Pancreas (tissue), 10 donors: Measurements from ENCODE around the gene ESAM. TPM values are rescaled to one million over a fixed set of nuclear protein-coding genes. Genes with fewer than 3 reads are reported as not detected.

Source experiments
- ATAC-seq, 4 donors: fragments of 200-7000 bp; cut with Tn5 transposase; one replicate each; pipeline versions ENCODE4 v1.8.0 to v1.9.1; 2020; ENCODE audit warnings: mild to moderate bottlenecking in 4 of 4, moderate library complexity in 4 of 4
- DNase-seq, 6 donors: peaks; one replicate each; pipeline ENCODE4 v3.0.0-alpha.2; 2020
- FAIRE-seq: peaks from 2 replicates; lab custom pipeline; 2012; peaks lifted over from hg19 to GRCh38; lab: Jason Lieb, UNC
- H3K27ac ChIP-seq, 4 donors: fragments of 200-600 bp; sonication (generic); 1 replicate in 3 of 4; 2 replicates in 1 of 4; pipeline versions ENCODE4 v1.5.0 to v1.8.0; 2020
- H3K27me3 ChIP-seq, 4 donors: fragments of 200-600 bp; one replicate each; pipeline ENCODE4 v1.8.0; 2021
- H3K36me3 ChIP-seq, 3 donors: fragments of 200-600 bp; sonication (generic) in 1 of 3; one replicate each; pipeline versions ENCODE4 v1.5.0 to v1.8.0; 2020 to 2021
- H3K4me1 ChIP-seq, 3 donors: fragments of 200-600 bp; one replicate each; pipeline ENCODE4 v1.8.0; 2021
- H3K4me3 ChIP-seq, 4 donors: fragments of 200-600 bp; sonication (generic) in 2 of 4; one replicate each; pipeline versions ENCODE4 v1.5.0 to v1.8.0; 2020 to 2021
- H3K9me3 ChIP-seq, 4 donors: fragments of 200-600 bp; one replicate each; pipeline ENCODE4 v1.8.0; 2021
- WGBS, 2 donors: extraction: QIAGEN DNeasy Blood & Tissue Kit; methylation state at CpG; one replicate each; pipeline ENCODE4 v1.1.7; 2013; 5-methylcytosine and 5-hydroxymethylcytosine counted together
- intact Hi-C, 3 donors: fragments of 100-400 bp; cut with DNase I; formaldehyde crosslinking; loops; one replicate each; pipeline versions ENCODE4 v1.11.1 to v1.14.2; 2022
- polyA plus RNA-seq, 2 donors: library from polyadenylated mRNA; stranded (reverse); fragments of 200-250 nt; gene quantifications; one replicate each; pipeline ENCODE4 v1.2.3, GENCODE V29; 2013
- total RNA-seq, 6 donors: library from RNA; stranded (reverse); fragmentation: NEBNext Ultra II Directional in 4 of 6; extraction: Animal tissue kit (Norgen Biotek cat#: 25700) in 4 of 6; gene quantifications; one replicate each; pipeline versions ENCODE4 v1.2.1 to v1.2.4, GENCODE V29; 2021 to 2023
- TF ChIP-seq, protein P1 (sequence below), 4 donors: fragments of 200-600 bp; sonication (generic) in 3 of 4; IDR thresholded peaks; one replicate each; pipeline versions ENCODE4 v1.5.0 to v1.8.0; 2021; ENCODE audit warnings: antibody characterized with exemption in 4 of 4
- donor health status: healthy with polysubstance abuse.
- donor health status: DM: no; HTN: no; CAD: no; lungs with moderate emphysema.
- donor health status: DM: no; HTN: no; CAD: no.
- donor health status: control.
- donor health status: control.
- donor health status: Bipolar disorder and iron deficiency.
- donor health status: DM: yes; HTN: yes; CAD: no.
- donor health status: DM: no; HTN: no; CAD: no.
- donor health status: DM: no; HTN: no; CAD: no.
- donor health status: DM: yes; HTN: yes; CAD: no.

The ESAM gene
- total and polyA plus RNA-seq, 8 donors: 5.0 to 27.1 (median 7.8) TPM

DNA sequence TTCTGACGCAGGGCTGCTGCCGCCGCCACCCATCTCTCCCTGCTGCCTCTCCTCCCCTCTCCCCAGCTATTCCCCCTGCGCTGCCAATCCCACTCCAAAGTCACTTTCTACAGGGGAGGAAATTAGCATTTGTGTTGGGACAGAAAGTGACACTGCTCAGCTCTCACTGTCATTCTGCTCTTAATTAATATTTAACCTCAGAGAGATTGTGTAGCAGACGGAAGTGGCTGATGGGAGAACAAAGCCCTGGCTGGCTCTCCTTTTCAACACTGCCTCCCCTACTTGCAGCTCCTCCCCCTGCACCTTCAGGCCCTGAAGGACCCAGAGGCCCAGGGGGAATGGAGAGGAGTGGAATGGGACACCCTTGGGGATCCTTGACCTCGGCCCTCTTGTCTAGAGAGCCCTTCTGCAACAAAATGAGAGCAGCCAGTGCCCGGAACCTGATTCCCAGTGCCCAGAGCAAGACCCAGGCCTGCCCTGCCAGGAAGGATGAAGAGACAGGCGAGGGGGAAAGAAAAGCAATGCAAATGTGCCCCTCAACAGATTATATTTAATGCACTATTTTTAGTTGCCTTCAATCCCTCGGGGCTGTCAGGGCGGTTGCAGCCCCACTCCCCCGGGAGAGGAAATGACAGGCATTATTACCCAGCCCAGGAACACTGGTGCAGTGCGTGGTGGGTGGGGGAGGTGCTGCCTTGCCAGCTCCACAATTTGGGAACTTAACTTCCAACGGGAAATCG, 36.9 kb downstream of the ESAM start:
- peaks cover 0 to 9% (median 0%) of the 10 kb centered on the region in 3 donors for H3K4me1 ChIP-seq
- no peak overlapping the region for H3K4me3 ChIP-seq
- TF ChIP-seq, protein P1, sequence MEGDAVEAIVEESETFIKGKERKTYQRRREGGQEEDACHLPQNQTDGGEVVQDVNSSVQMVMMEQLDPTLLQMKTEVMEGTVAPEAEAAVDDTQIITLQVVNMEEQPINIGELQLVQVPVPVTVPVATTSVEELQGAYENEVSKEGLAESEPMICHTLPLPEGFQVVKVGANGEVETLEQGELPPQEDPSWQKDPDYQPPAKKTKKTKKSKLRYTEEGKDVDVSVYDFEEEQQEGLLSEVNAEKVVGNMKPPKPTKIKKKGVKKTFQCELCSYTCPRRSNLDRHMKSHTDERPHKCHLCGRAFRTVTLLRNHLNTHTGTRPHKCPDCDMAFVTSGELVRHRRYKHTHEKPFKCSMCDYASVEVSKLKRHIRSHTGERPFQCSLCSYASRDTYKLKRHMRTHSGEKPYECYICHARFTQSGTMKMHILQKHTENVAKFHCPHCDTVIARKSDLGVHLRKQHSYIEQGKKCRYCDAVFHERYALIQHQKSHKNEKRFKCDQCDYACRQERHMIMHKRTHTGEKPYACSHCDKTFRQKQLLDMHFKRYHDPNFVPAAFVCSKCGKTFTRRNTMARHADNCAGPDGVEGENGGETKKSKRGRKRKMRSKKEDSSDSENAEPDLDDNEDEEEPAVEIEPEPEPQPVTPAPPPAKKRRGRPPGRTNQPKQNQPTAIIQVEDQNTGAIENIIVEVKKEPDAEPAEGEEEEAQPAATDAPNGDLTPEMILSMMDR (IDR thresholded peaks at IDR 0.05): no peak
- DNase-seq: no peak
- intact Hi-C loops: no loop called here
- WGBS, 2 donors: 43 to 48% methylated on average over 14 of the region's 14 CpGs
- no peak for FAIRE-seq
- ATAC-seq: peak; percentile 48 to 95 (median 90)
- H3K27me3 ChIP-seq: peaks cover 0 to 4% (median 0%) of the 10 kb centered on the region in 4 donors
- H3K27ac ChIP-seq: peak overlapping the region in 1 of 4 donors; percentile 28
- no peaks in the 10 kb centered on the region for H3K36me3 ChIP-seq
- no peaks in the 10 kb centered on the region for H3K9me3 ChIP-seq

DNA sequence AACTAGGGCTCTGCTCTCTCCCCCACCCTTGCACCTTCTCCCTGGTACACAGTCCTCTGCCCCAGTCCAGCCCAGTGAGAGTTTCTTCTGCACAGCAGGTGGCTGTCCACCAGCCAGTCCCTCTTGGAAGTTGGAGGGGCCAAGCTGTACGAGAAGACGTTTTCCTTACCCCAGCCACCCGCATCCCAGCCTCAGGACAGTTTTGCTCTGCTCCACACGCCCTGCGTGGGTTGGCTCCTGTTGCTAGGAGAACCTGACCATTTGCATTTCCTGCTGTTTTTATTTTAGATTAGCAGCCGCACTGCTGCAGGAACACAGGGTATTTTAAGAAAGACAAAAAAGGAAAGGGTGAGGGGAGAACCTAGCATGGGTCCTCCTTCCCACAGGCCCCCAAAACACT, 39.9 kb downstream of the ESAM start:
- TF ChIP-seq, protein P1 (IDR thresholded peaks at IDR 0.05): no peak
- Histone ChIP-seq H3K36me3 (no peaks in the 10 kb centered on the region), H3K4me3 (no peak overlapping the region), H3K9me3 (no peaks in the 10 kb centered on the region), H3K27me3 (peaks cover 0 to 22% (median 0%) of the 10 kb centered on the region in 4 donors), H3K4me1 (peaks cover 0 to 13% (median 0%) of the 10 kb centered on the region in 3 donors), H3K27ac (no peak overlapping the region)
- WGBS, 2 donors: 55 to 77% methylated on average over 6 of the region's 6 CpGs
- intact Hi-C loops: no loop called here
- no peak for DNase-seq
- no peak for ATAC-seq
- FAIRE-seq: no peak

DNA sequence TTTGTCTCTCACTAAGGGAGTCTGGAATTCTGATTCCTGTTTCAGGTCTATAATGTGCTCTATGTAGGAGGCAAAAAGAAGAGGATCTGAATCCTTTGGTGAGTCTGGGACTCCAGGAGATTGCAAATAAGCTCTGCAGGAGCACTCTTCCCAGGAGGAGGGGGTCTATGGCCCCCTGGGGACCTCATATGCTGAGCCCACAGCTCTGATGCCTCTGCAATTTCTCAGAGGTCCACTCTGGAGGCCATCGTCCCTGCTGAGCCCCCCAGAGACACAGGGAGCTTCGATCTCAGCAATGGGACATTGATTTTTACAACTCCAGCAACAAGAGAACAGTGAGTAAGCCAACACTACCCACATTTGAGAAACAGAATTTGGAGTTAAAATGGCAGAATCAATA, 42.6 kb downstream of the ESAM start:
- Histone ChIP-seq H3K27me3 (peaks cover 0 to 27% (median 0%) of the 10 kb centered on the region in 4 donors), H3K27ac (no peak overlapping the region), H3K4me1 (peaks cover 0 to 5% (median 0%) of the 10 kb centered on the region in 3 donors), H3K4me3 (no peak overlapping the region), H3K9me3 (no peaks in the 10 kb centered on the region), H3K36me3 (no peaks in the 10 kb centered on the region)
- TF ChIP-seq, protein P1 (IDR thresholded peaks at IDR 0.05): no peak
- 16 to 25% methylated on average over 2 of the region's 2 CpGs for WGBS, 2 donors
- intact Hi-C loops: no loop called here
- no peak for ATAC-seq
- DNase-seq: no peak
- no peak for FAIRE-seq

DNA sequence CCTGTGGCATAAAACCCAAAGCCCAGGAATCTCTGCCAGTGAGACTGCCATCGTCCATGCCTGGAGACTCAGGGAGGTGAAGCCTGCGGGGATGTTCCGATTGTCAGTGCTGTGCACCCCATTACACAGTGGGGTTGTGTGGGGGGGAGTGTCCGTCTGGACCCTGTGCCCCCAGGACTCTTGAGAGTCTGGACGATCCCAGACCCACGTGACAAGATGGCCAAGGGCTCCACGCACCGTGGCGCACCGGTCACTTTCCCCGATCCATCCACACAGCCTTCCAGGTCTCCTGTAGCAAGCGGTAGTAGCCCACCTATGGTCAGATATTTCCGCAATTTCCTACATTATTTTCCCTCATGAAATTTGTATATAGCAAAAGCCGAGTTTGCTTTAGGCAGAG, 43.3 kb downstream of the ESAM start:
- peaks cover 0 to 27% (median 0%) of the 10 kb centered on the region in 4 donors for H3K27me3 ChIP-seq
- peaks cover 0 to 5% (median 0%) of the 10 kb centered on the region in 3 donors for H3K4me1 ChIP-seq
- intact Hi-C loops: no loop called here
- TF ChIP-seq, protein P1 (IDR thresholded peaks at IDR 0.05): no peak
- 26 to 33% methylated on average over 14 of the region's 14 CpGs for WGBS, 2 donors
- no peaks in the 10 kb centered on the region for H3K36me3 ChIP-seq
- no peaks in the 10 kb centered on the region for H3K9me3 ChIP-seq
- DNase-seq (no peak), FAIRE-seq (no peak), ATAC-seq (no peak)
- no peak overlapping the region for H3K4me3 ChIP-seq
- H3K27ac ChIP-seq: no peak overlapping the region
